Transverse colon (tissue), 4 donors: ENCODE measurements around the gene SPACA6. TPM values are rescaled to one million over a fixed set of nuclear protein-coding genes. Genes with fewer than 3 reads are reported as not detected.

ENCODE experiments used
- DNase-seq: peaks from one replicate; pipeline ENCODE4 v3.0.0-alpha.2; 2019
- H3K27ac ChIP-seq, 4 donors: fragments of 200-600 bp; sonication (generic); 2 replicates each; pipeline ENCODE4 v1.5.1; 2016 to 2018; ENCODE audit warnings: inconsistent platforms in 4 of 4
- H3K27me3 ChIP-seq: fragments of 200-600 bp; sonication (generic); 2 replicates; pipeline ENCODE4 v1.5.1; 2017; ENCODE audit warnings: inconsistent platforms
- H3K36me3 ChIP-seq, 4 donors: fragments of 200-600 bp; sonication (generic); 2 replicates each; pipeline ENCODE4 v1.5.1; 2017 to 2019; ENCODE audit warnings: inconsistent platforms in 4 of 4
- H3K4me1 ChIP-seq, 4 donors: fragments of 200-600 bp; sonication (generic); 2 replicates each; pipeline ENCODE4 v1.5.1; 2017 to 2020; ENCODE audit warnings: inconsistent platforms in 4 of 4
- H3K4me3 ChIP-seq, 4 donors: fragments of 200-600 bp; sonication (generic); 1 replicate in 1 of 4; 2 replicates in 3 of 4; pipeline versions ENCODE4 v1.5.1 to v1.6.1; 2017 to 2019; ENCODE audit warnings: inconsistent platforms in 4 of 4
- H3K9me3 ChIP-seq, 2 donors: fragments of 200-600 bp; sonication (generic); 2 replicates each; pipeline ENCODE4 v1.5.1; 2017 to 2019; ENCODE audit warnings: inconsistent platforms in 2 of 2
- CTCF ChIP-seq, 5 experiments: fragments of 200-600 bp in 3 of 5; fragments of 450-650 bp in 2 of 5; sonication (generic) in 3 of 5; IDR thresholded peaks; 1 replicate in 2 of 5; 2 replicates in 3 of 5; pipeline ENCODE4 v1.5.1; 2016 to 2017; ENCODE audit warnings: antibody characterized with exemption in 5 of 5, inconsistent platforms in 3 of 5, mild to moderate bottlenecking in 2 of 5, moderate library complexity in 1 of 5
- EP300 ChIP-seq: sonication (generic); formaldehyde crosslinking; IDR thresholded peaks from one replicate; pipeline ENCODE4 v1.6.1; 2017; ENCODE audit warnings: antibody characterized with exemption, low read depth
- POLR2A ChIP-seq: fragments of 450-650 bp; IDR thresholded peaks from one replicate; pipeline ENCODE4 v1.6.1; 2016; ENCODE audit warnings: antibody characterized with exemption, mild to moderate bottlenecking, moderate library complexity
- POLR2AphosphoS5 ChIP-seq, 3 donors: sonication (generic); formaldehyde crosslinking; IDR thresholded peaks; one replicate each; pipeline ENCODE4 v1.6.1; 2016; ENCODE audit warnings: antibody characterized with exemption in 3 of 3
- WGBS, 2 donors: methylation state at CpG; one replicate each; pipeline ENCODE4 v1.1.5; 2018; ENCODE audit warnings: low coverage in 1 of 2; 5-methylcytosine and 5-hydroxymethylcytosine counted together
- in situ Hi-C, 4 donors: fragments of 200-750 bp; cut with MboI; loops; one replicate each; pipeline versions ENCODE4 v1.15.0 to v1.15.1; 2017; ENCODE audit warnings: low sequenced_read_pairs in 3 of 4, low pct_ligation_motif_present in 1 of 4, low pct_unique_long_range_greater_than_20kb in 1 of 4
- intact Hi-C: fragments of 100-400 bp; cut with DNase I; formaldehyde crosslinking; loops from one replicate; pipeline ENCODE4 v1.15.1; 2023; ENCODE audit warnings: low total_unique reads
- total RNA-seq, 4 donors: library from RNA; depleted of rRNA; stranded (reverse); fragments of >200 nt; gene quantifications; one replicate each; pipeline ENCODE4 v1.1.0, GENCODE V29; 2016

Gene SPACA6
- total RNA-seq, 4 donors from 2014 or later: 2.3 to 25.1 (median 12.4) TPM

DNA sequence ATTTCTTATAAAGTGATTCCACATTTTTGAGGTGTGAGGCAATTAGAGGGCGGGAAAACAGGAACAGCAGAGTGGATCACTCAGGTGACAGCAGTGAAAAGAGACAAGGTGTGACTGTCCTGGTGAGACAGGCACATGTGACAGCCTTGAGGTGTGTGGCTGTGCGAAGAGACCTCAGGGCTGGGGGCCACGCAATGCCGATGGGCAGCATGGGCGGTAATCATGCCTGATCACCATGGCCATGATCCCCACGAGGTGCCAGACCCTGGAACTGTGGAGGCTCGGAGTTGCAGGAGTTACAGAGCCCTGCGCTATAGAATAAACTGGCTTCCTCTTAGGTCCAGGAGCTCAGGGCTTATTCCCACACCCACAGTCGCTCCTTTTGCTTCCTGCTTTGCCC is 2.0 kb downstream of the SPACA6 start:
- intact Hi-C loops: loop anchor here (10.0 kb wide), 2 partner anchors 320 to 570 kb away; partner anchors contain the start of genes NKG7 and ZNF766
- no peak for DNase-seq
- Histone ChIP-seq H3K4me3 (no peak overlapping the region), H3K9me3 (no peaks in the 10 kb centered on the region), H3K27ac (no peak overlapping the region), H3K27me3 (peaks cover 5% of the 10 kb centered on the region), H3K4me1 (peaks cover 0 to 26% (median 11%) of the 10 kb centered on the region in 4 donors), H3K36me3 (no peaks in the 10 kb centered on the region)
- 82% methylated on average over 8 of the region's 9 CpGs; no CpG with 5 or more reads in 1 of the 2 donors for WGBS, 2 donors
- in situ Hi-C loops: no loop called here
- no peak for TF ChIP-seq CTCF (IDR thresholded peaks at IDR 0.05)
- TF ChIP-seq POLR2AphosphoS5 (IDR thresholded peaks at IDR 0.05): no peak
- no peak for TF ChIP-seq EP300
- no peak for TF ChIP-seq POLR2A

GRCh38 chr19:51695702-51696315 is 2.7 kb downstream of the SPACA6 start:
- TF ChIP-seq CTCF (IDR thresholded peaks at IDR 0.05) (no peak), POLR2AphosphoS5 (IDR thresholded peaks at IDR 0.05) (no peak), POLR2A (no peak), EP300 (no peak)
- no peak for DNase-seq
- H3K4me3 ChIP-seq: no peak overlapping the region
- intact Hi-C loops (loop anchor here (10.0 kb wide), 2 partner anchors 321 to 569 kb away; partner anchors contain the start of genes NKG7 and ZNF766), in situ Hi-C loops (no loop called here)
- H3K27me3 ChIP-seq: no peaks in the 10 kb centered on the region
- no peaks in the 10 kb centered on the region for H3K9me3 ChIP-seq
- no peak overlapping the region for H3K27ac ChIP-seq
- no peaks in the 10 kb centered on the region for H3K36me3 ChIP-seq
- peaks cover 0 to 22% (median 11%) of the 10 kb centered on the region in 4 donors for H3K4me1 ChIP-seq
- WGBS, 2 donors: 79 to 82% methylated on average over 11 to 14 of the region's 14 CpGs

DNA sequence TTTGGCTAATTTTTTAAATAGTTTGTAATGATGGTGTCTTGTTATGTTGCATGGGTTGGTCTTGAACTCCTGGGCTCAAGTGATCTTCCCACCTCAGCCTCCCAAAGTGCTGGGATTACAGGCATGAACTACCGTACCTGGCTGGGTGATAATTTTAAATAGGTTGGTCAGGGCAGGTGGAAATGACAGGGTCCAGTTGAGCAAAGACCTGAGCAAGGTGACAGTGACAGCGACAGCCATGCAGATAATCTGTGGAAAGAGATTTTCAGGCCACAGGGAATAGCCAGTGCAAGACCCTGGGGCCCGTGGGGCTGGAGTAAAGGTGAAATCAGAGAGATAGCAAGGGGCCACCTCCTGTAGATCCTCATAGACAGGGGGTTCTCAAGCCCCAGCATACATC is 3.5 kb downstream of the SPACA6 start:
- in situ Hi-C loops: no loop called here
- WGBS, 2 donors: 84% methylated on average over 3 of the region's 3 CpGs; no CpG with 5 or more reads in 1 of the 2 donors
- intact Hi-C loops: loop anchor here (10.0 kb wide), 2 partner anchors 322 to 568 kb away; partner anchors contain the start of genes NKG7 and ZNF766

More for the DNA sequence above, 3.5 kb downstream of the SPACA6 start:
- DNase-seq: no peak
- Histone ChIP-seq H3K4me1 (peaks cover 0 to 14% (median 7%) of the 10 kb centered on the region in 4 donors), H3K36me3 (no peaks in the 10 kb centered on the region), H3K9me3 (no peaks in the 10 kb centered on the region), H3K27ac (no peak overlapping the region), H3K4me3 (no peak overlapping the region), H3K27me3 (no peaks in the 10 kb centered on the region)
- TF ChIP-seq POLR2AphosphoS5 (IDR thresholded peaks at IDR 0.05): no peak
- TF ChIP-seq POLR2A: no peak
- TF ChIP-seq CTCF (IDR thresholded peaks at IDR 0.05): no peak
- no peak for TF ChIP-seq EP300
